ENCODE results near the gene EME1. TPM values are rescaled to one million over a fixed set of nuclear protein-coding genes. Genes with fewer than 3 reads are reported as not detected.

The EME1 gene
- total RNA-seq, 1 experiment from 2014 or later, result 20.0 TPM

DNA sequence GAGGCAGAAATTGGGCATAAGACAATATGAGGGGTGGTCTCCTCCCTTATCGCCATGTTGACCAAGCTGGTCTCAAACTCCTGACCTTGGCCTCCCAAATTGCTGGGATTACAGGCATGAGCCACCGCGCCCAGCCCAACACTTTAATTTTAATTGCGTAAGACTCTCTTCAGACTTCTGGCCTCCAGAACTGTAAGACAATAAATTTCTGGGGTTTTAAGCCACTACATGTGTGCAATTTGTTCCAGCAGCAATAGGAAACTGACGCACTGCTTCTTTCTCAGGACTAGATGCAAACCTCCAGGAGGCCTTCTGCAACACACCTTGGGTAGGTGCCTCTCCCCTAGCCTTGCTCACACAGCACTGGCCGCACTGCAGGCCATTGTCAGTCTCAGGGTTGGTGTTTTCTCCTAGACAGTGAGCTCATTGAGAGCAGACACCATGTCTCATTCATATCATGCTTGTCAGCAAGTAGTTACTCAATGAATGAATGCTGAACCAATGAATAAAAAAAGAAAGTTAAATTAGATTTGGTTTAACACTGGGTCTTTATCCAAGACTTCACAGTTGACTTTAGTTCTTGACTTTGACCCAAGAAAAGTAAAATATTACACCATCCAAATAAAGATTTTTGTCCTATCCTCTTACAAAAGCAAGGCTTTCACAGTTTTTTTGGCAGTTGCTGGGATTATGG, 47.5 kb downstream of the EME1 start:
- Histone ChIP-seq H3K27me3 (ENCODE audit: low read length) (no peaks in the 10 kb centered on the region), H3K4me1 (ENCODE audit: insufficient read depth, low read length) (peaks cover 39% of the 10 kb centered on the region), H3F3A (ENCODE audit: low read length, unreplicated experiment) (peaks cover 9% of the 10 kb centered on the region), H3K79me2 (ENCODE audit: low read length) (peaks cover 3% of the 10 kb centered on the region; the same call in 1 of the 2 replicates), H3K9ac (ENCODE audit: low read length) (no peak overlapping the region), H3K27ac (ENCODE audit: low read length) (no peak overlapping the region), H3K36me3 (ENCODE audit: low read depth, low read length) (no peaks in the 10 kb centered on the region), H3K4me3 (ENCODE audit: low read length) (no peak overlapping the region), H3K9me2 (replicated peaks; ENCODE audit: low read length) (no peaks in the 10 kb centered on the region), H2AFZ (ENCODE audit: low read length) (peak overlapping the region; percentile 61; the same call in 1 of the 2 replicates), H3K9me3 (ENCODE audit: low read length) (no peaks in the 10 kb centered on the region), H3K4me2 (ENCODE audit: low read length) (no peak overlapping the region), H4K20me1 (ENCODE audit: low read length) (no peaks in the 10 kb centered on the region)
- ChIA-PET POLR2A (ENCODE audit: unreplicated experiment) (no interaction called here), CTCF (no interaction called here)
- DNase-seq (no peak), ATAC-seq (no peak)
- TF ChIP-seq EZH2 (IDR thresholded peaks at IDR 0.05; ENCODE audit: low read length, unreplicated experiment) (no peak), EZH2phosphoT487 (IDR thresholded peaks at IDR 0.05; ENCODE audit: borderline replicate concordance, low read length) (no peak)
- TF ChIP-seq, protein P1, sequence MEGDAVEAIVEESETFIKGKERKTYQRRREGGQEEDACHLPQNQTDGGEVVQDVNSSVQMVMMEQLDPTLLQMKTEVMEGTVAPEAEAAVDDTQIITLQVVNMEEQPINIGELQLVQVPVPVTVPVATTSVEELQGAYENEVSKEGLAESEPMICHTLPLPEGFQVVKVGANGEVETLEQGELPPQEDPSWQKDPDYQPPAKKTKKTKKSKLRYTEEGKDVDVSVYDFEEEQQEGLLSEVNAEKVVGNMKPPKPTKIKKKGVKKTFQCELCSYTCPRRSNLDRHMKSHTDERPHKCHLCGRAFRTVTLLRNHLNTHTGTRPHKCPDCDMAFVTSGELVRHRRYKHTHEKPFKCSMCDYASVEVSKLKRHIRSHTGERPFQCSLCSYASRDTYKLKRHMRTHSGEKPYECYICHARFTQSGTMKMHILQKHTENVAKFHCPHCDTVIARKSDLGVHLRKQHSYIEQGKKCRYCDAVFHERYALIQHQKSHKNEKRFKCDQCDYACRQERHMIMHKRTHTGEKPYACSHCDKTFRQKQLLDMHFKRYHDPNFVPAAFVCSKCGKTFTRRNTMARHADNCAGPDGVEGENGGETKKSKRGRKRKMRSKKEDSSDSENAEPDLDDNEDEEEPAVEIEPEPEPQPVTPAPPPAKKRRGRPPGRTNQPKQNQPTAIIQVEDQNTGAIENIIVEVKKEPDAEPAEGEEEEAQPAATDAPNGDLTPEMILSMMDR (conservative IDR thresholded peaks at IDR 0.05; ENCODE audit: low read depth, low read length), result no peak
- intact Hi-C loops (cut with micrococcal nuclease), result loop anchor here (5.0 kb wide), 1 partner anchor 37 kb away; no protein-coding TSS in a partner anchor
- BruUV-seq (replicated peaks), result no TSS peak

DNA sequence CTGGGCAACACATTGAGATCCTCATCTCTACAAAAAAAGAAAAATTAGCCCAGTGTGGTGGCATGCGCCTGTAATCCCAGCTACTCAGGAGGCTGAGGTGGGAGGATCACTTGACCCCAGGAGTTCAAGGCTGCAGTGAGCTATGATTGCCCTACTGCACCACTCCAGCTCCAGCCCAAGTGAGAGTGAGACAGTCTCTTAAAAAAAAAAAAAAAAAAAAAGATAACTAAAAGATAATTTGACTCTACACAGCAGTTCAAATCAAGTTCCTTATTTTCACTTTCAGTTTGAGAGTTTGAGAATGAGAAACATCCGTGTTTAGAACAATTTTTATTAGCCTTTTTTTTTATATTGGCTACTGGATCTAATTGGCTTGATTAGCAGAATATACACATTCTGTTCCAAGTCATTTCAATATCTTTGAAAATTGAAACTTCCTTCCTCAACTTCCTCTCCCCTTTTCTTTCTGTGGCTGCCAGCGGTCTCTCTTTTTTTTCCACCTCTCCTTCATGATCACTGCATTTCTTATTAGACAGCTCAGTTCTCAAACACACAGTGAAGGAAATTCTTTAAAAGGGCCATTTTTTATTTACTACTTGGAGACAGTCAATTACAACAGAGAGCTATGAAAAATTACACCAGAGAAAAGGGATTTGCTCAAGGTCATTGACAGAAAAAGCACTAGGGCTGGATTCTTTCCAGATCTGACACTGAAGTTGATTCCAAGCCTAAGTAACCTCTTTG, 48.5 kb downstream of the EME1 start:
- peak overlapping the region; percentile 76 for H3K4me2 ChIP-seq (ENCODE audit: low read length)
- BruUV-seq (replicated peaks), result no TSS peak
- no peak for DNase-seq
- H3K9me3 ChIP-seq (ENCODE audit: low read length), result no peaks in the 10 kb centered on the region
- no peaks in the 10 kb centered on the region for H3K9me2 ChIP-seq (replicated peaks; ENCODE audit: low read length)
- peak overlapping the region; percentile 61 for H2AFZ ChIP-seq (ENCODE audit: low read length)
- no peaks in the 10 kb centered on the region for H3K27me3 ChIP-seq (ENCODE audit: low read length)
- peaks cover 9% of the 10 kb centered on the region for H3F3A ChIP-seq (ENCODE audit: low read length, unreplicated experiment)
- TF ChIP-seq EZH2phosphoT487 (IDR thresholded peaks at IDR 0.05; ENCODE audit: borderline replicate concordance, low read length) (no peak), EZH2 (IDR thresholded peaks at IDR 0.05; ENCODE audit: low read length, unreplicated experiment) (no peak)
- TF ChIP-seq, protein P1 (conservative IDR thresholded peaks at IDR 0.05; ENCODE audit: low read depth, low read length), result no peak
- POLR2A ChIA-PET (ENCODE audit: unreplicated experiment), result no interaction called here
- peaks cover 9% of the 10 kb centered on the region for H3K79me2 ChIP-seq (ENCODE audit: low read length)
- no peaks in the 10 kb centered on the region for H3K36me3 ChIP-seq (ENCODE audit: low read depth, low read length)
- ATAC-seq, result no peak
- H4K20me1 ChIP-seq (ENCODE audit: low read length), result no peaks in the 10 kb centered on the region
- intact Hi-C loops (cut with micrococcal nuclease), result loop anchor here (5.0 kb wide), 1 partner anchor 36 kb away; no protein-coding TSS in a partner anchor
- H3K4me1 ChIP-seq (ENCODE audit: insufficient read depth, low read length), result peaks cover 41% of the 10 kb centered on the region
- peak overlapping the region; percentile 44; the same call in 1 of the 2 replicates for H3K4me3 ChIP-seq (ENCODE audit: low read length)
- H3K9ac ChIP-seq (ENCODE audit: low read length), result no peak overlapping the region
- CTCF ChIA-PET, result no interaction called here
- no peak overlapping the region for H3K27ac ChIP-seq (ENCODE audit: low read length)
